GM19239 (cell line): ENCODE data around the gene GPR155.
A peak's percentile ranks its signal among the peaks of the same experiment; 100 is the strongest.
"Not testable (repeated sequence)": the region's sequence is repeated elsewhere in the genome, so short reads cannot be mapped to it uniquely, and the experiment has no call there.

ENCODE experiments used
- DNase-seq: peaks from one replicate; pipeline ENCODE4 v3.0.0; 2011; ENCODE audit warnings: low spot score; ENCODE audit not compliant: insufficient read length
- FAIRE-seq: peaks from 2 replicates; lab custom pipeline; 2011; peaks lifted over from hg19 to GRCh38; lab: Jason Lieb, UNC

The GPR155 gene

DNA sequence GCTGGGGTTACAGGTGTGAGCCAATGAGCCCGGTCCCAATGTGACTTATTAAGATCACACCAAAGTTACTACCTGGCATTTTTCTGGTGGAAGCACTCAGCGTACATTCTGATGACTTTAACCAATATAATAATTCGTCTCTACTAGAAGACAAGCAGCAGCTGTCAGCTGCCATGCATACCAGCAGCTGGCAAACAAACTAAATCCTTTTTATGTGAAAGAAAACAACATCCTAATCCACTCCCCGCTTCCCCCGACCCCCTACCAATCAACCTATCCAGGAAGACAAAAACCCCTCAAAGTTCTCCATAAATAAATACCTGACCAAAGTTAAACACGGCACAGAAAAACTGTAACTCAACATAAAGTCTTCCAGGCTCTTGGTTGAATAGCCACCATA lies 42.1 kb downstream of the GPR155 start:
- DNase-seq: no peak
- no peak for FAIRE-seq

DNA sequence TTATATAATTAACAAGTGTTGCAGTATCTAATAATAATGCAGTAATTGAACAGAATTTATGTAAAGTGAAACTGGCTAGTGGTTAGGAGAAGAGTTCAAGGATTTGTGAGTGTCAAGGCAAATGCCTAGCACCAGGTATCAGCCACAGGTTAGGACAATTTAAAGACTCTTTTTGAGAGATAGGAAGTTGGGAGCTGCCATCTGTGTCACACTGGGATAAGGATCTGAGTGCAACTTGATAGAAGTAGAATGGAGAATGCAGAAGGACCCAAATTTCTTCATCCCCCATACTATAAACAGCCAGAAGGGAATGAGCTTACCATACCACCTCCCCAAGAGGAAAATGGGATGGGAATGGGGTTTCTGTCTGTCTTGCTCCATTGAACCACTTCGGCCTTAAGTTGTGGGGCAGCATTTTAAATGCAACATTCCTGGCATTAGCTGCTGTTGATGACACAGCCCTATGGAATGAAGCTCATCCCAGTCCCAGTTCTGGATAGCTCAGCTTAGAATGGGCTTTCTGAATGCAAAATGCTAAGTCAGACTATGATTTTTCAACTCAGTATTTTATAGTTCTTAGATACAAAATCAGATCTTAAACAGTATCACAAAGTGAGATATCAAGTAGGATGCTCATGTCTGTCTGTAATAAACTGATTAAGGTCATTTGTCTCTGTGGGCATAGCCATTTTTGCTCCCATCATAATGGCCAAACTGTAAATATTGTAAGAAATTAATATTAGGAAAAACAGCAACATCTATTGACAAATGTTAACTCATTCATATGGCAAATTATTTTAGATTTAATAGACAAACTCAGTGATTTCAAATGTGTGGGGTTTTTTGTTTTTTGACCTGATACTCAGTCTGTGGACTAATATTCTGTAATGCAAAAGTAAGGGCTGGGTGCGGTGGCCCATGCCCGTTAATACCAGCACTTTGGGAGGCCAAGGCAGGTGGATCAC lies 44.0 kb downstream of the GPR155 start:
- DNase-seq (no peak), FAIRE-seq (no peak)

DNA sequence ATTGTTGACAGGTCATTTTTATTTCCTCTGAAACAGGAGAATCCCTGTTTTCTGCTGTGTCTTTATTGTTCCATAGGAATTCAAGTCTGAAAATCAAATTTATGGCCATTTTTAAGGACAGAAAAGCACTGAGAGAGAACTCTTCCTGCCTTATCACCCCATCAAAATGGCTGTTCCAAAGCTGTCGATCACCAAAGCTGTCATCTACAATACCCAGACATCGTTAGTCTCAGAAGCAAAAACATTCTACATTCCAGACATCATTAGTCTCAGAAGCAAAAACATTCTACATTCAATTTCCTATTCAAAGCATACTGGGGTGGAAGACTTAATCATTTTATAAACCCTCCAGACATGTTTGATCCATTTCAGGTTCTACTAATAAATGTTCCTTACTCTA lies 46.9 kb downstream of the GPR155 start:
- DNase-seq (no peak), FAIRE-seq (no peak)

DNA sequence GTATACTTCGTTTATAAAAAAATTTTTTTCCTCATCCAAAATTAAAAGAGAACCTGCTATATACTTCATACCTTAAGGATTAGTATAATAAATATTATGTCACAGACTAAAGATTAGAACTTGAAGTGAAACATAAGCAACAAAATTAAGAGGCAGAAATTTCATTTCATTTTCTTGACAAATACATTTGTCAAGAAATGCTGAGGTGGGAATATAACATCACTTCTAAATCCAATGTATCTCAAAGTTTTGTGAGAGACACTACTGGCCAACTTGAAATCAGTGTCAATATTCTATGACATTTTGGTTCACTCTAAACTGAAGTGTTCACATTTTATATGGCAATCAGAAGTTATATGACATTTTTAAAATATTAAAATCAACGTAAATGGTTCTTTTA lies 47.5 kb downstream of the GPR155 start:
- FAIRE-seq (no peak), DNase-seq (no peak)

DNA sequence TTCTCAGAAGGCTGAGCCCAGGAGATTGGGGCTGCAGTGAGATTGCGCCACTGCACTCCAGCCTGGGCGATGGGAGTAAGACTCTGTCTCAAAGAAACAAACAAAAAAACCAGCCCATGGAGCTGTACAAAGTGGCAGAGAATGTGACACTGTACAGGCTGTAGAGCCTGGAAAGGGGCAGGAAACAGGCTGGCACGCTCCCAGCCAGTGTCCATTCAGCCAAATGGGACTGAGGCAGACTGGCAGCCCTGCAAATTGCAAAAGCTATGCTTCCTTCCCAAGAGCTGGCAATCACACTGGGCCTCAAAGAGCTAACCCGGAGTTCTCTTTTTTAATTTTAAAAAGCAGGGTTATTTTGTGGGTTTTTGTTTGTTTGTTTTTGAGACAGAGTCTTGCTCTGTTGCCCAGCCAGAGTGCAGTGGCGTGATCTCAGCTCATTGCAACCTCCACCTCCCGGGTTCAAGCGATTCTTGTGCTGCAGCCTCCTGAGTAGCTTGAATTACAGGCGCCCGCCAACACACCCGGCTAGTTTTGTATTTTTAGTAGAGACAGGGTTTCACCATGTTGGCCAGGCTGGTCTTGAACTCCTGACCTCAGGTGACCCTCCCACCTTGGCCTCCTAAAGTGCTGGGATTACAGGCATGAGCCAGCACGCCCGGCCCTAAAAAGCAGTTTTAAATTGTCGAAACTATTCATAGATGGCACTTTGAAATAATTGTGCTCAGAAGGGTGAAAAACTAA lies 48.5 kb downstream of the GPR155 start:
- FAIRE-seq: no peak

DNA sequence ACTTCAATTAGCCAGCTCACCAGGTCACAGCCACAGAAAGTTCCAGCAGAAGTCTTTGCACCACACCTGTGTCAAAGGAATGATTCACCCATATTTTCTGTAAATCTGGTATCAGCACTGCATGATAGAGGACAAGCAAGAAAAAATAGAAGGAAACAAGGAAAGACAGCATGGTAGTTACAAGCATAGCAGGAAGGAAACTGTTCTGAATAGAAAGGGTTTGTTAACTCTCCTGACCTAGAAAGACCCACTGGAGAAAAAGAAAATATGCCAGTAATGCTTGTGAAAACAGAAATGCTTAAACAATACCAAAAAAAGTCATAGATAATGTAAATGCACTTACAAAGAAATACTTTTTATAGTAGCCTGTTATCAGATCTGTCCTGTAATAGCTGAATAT lies 50.5 kb downstream of the GPR155 start:
- no peak for FAIRE-seq
- no peak for DNase-seq

More for the DNA sequence above, 48.5 kb downstream of the GPR155 start:
- no peak for DNase-seq

DNA sequence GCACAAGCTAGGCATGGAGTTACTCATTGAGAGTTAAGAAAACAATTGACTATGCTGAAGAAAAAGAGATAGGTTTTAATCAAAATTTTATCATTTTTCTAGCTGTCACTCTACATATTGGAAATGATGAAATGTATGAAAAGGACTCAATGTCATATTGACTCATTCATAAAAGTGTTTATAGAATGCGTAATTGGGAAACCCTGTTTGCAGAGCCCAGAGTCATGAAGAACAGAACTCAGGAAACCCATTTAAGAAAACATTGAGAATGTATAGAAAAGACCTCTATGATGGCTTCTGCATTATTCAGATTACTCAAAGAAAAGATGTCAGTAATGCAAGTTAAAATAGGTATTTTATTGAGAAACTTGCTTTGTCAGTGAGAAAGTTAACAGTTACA lies 54.9 kb downstream of the GPR155 start:
- FAIRE-seq: no peak

DNA sequence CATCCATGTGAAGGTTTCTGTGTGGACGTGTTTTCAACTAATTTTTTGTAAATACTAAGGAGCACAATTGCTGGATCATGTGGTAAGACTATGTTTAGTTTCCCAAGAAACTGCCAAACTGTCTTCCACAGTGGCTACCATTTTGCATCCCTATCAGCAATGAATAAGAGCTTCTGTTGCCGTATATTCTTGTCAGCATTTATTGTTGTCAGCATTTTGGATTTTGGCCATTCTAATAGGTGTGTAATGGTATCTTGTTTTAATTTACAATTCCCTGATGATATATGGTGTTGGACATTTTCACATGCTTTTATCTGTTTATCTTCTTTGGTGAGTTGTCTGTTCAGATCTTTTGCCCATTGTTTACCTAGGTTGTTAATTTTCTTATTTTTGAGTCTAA lies 56.8 kb downstream of the GPR155 start:
- FAIRE-seq (no peak), DNase-seq (no peak)

More for the DNA sequence above, 54.9 kb downstream of the GPR155 start:
- DNase-seq: no peak

DNA sequence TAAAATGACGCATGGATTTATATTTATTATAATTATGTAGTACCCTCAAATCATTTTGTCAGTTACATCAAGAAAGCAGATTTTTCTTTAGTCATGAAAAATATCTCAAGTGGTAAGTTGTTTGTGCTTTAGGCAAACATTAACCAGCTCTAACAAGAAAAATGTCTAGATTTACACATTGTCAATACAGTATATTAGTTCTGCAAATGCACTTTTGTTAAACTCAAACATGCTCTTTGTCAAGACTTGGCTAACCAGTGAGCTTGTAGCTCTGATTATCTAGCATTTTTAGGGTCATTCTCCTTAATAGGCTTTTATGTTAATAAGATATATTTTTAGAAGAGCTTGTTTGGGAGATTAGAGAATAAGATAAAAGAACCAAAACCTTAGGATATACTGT lies 58.6 kb downstream of the GPR155 start:
- FAIRE-seq: no peak
- no peak for DNase-seq

DNA sequence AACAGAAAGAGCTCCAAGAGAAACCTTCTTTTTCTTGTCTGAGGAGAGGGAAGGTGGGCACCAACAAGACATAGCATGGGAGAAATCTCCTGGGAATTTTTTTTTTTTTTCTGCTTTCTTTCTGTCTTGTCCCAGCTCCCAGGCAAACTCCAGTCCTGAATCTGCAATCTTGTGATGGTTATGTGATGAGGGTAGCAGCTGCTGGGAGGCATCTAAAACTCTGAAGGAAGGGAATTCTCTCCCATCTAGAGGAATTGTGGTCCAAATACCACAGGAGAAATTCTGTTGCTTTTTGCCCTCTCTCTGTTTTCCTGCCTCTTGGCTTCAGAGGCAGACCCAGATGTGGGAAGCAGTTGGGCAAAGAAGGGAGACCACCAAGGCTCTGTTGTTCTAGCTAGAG lies 74.6 kb downstream of the GPR155 start:
- no peak for DNase-seq
- FAIRE-seq: no peak

DNA sequence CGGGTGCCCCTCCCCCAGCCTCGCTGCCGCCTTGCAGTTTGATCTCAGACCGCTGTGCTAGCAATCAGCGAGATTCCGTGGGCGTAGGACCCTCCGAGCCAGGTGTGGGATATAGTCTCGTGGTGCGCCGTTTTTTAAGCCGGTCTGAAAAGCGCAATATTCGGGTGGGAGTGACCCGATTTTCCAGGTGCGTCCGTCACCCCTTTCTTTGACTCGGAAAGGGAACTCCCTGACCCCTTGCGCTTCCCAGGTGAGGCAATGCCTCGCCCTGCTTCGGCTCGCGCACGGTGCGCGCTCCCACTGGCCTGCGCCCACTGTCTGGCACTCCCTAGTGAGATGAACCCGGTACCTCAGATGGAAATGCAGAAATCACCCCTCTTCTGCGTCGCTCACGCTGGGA lies 76.8 kb downstream of the GPR155 start:
- DNase-seq, FAIRE-seq: not testable (repeated sequence)

DNA sequence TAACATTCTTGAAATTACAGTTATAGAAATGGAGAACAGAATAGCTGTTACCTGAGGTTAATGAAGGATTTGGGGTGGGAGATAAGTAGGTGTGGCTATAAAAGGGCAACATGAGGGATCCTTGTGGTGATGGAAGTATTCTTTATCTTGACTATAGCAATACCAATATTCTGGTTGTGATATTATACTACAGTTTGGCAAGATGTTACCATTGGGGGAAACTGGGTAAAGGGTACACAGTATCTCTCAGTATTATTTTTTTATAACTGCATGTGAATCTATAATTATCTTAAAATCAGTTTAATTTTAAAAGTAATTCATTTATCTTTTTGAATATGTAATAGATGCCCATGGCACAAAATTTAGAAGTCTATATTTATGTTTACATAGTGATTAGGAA lies 83.2 kb downstream of the GPR155 start:
- no peak for FAIRE-seq
- no peak for DNase-seq

DNA sequence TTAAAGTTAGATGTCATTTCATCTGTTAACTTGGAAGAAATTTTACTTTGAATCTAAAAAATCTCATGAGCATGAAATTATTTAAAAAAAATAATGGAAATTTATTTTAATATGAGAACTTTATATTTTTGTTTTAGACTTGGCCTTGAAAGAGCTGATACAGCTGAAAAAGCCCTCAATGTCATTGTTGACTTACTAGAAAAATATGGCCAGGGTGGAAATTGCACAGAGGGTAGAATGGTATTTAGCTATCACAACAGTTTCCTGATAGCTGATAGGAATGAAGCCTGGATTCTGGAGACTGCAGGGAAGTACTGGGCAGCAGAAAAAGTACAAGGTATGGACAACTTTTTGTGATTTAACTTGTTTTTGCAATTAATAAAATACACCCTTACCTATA lies 86.0 kb downstream of the GPR155 start:
- FAIRE-seq (no peak), DNase-seq (no peak)

DNA sequence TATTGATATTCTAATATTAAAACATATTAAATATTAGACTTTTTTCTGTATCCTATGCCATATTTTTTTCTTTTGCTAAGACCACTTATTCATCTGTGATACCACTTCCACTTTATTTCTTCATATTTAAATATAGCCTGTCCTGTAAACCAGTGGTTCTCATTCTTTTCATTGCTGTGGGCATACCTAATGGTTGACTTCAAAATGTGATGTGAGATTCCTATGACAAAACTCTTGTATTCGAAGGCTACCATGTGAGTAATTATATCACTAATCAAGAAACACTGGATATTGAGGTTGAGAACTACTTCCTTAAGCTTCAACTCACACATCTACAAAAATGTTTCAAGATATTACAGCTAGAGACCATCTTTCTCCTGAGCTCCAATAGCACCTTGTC lies 87.7 kb downstream of the GPR155 start:
- no peak for DNase-seq
- peak; percentile 31 for FAIRE-seq

DNA sequence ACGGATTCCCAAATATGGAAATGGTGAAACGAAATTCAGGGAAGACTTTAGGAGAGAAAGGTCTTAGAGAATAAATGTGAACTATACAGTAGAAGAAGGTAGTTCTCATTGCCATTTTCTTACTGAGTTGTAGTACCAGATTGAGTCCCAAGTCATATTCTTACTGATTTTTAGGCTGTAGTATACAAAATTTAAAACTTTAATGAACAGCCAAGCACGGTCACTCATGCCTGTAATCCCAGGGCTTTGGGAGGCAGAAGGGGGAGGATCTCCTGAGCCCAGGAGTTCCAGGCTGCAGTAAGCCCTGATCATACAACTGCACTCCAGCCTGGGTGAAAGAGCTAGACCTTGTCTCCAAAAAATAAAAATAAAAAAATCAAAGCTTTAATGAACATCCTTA lies 89.1 kb downstream of the GPR155 start:
- FAIRE-seq (no peak), DNase-seq (no peak)

DNA sequence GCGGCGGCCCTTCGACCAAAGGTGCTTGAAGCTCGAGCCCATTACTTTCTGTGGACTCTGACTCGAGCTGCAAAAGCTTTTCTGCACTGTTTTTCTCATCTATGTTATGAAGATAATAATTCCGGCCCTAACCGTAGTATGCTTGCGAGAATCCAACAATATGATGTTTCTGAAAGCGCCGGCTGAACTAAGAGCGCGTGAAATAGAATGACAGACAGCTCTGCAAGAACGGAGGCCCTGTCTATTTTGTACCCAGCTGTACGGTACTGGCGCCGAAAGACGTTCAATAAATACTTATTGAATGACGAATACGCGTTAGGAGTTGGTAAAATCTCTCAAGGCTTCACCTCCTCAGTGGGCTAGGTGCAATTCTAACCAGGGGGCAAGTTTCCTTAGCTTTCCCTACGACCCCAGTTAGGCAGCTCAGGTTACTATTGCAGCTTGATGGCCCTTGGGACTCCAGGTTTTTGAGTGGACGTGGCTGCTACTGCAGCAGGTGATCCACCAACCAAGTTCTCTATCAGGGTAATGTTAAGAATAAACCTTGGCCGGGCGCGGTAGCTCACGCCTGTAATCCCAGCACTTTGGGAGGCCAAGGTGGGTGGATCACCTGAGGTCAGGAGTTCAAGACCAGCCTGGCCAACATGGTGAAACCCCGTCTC lies 90.7 kb downstream of the GPR155 start:
- DNase-seq (no peak), FAIRE-seq (no peak)

DNA sequence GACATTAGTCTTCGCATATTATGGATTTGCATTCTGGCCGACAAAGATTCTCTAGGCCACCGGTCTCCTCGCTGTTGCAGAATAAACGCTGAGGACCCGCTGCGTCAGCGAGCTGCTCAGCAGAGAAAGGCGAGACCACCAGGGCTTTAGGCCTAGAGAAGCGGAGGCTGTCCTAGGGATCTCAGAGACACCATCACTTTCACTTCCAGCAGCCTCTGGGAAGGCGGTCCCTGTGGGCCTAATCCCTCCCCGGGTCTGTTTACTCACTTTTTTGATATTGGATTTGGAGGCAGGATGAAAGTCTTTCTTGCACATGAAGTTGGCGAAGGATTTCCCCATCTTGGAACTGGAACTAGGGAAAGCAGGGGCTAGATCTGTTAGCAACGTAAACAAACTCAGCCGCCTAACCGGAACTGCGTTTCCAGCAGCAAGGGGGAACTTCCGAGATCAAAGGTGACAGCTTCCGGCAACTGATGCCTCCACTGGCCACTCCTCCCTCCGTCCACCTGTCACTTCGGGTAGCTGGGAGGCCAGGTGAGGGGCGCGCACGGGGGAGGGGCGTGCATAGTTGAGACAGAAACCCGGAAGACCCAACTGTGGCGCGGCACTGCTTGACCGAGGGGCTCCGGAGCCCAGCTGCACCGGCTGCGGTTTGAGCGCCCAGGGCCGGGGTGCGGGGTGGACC lies 91.4 kb downstream of the GPR155 start, which contains the start of gene SCRN3:
SCRN3 (plus strand) TSS at position 447 of the 685 bp plus-strand sequence. CDS start 2,554 bp downstream, outside the sequence.
- FAIRE-seq: peak; percentile 100
- peak; percentile 82 for DNase-seq

DNA sequence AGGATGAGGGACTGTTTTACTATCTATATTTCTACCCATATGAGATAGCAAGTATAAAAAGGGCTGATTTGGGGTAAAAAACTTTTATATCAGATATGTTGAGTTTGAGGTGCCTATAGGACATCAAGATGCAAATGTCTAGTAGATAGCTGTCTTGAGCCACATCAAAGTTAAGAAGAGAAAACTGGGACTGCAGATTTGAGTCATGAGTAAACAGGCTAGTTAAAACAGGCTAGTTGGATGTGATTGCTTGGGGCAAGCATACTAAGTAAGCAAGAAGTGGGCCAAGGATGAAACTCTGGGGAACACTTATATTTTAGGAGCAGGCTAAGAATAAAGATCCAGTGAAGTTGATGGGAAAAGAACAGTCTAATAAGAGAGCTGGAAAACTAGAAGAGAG lies 94.1 kb downstream of the GPR155 start:
- FAIRE-seq (no peak), DNase-seq (no peak)

DNA sequence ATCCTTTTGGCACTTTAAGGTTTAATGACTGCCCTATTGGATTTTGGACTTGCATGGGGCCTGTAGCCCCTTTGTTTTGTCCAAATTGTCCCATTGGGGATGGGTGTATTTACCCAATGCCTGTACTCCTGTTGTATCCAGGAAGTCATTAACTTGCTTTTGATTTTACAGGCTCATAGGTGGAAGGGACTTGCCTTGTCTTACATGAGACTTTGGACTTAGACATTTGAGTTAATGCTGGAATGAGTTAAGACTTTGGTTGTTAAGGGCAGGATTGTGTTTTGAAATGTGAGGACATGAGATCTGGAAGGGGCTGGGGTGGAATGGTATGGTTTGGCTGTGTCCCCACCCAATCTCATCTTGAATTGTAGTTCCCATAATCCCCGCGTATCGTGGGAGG lies 96.5 kb downstream of the GPR155 start:
- FAIRE-seq, DNase-seq: not testable (repeated sequence)

DNA sequence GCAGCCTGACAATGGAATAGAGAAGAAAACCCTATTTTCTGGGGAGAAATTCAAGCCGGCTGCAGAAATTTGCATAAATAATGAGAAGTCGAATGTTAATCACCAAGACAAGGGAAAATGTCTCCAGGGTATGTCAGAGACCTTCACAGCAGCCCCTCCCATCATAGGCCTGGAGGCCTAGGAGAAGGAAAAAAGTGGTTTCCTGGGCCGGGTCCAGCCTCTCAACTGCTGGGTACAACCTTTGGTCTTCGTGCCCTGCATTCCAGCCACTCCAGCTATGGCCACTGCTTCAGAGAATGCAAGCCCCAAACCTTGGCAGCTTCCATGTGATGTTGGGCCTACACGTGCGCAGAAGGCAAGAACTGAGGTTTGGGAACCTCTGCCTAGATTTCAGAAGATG lies 97.3 kb downstream of the GPR155 start:
- no peak for DNase-seq
- no peak for FAIRE-seq
